K562 (cell line): Measurements from ENCODE around the gene C4orf50. TPM values are rescaled to one million over a fixed set of nuclear protein-coding genes. Genes with fewer than 3 reads are reported as not detected.

Experiments
- ATAC-seq: fragments of 200-7000 bp; cut with Tn5 transposase; 3 replicates; pipeline ENCODE4 v1.9.1; 2020; ENCODE audit warnings: moderate library complexity
- BruUV-seq: library from RNA; stranded (reverse); fragments of 400-500 nt; replicated peaks from 2 replicates; lab custom pipeline; 2021; lab: Mats Ljungman, UMichigan
- CTCF ChIA-PET: fragments of 300-600 bp; formaldehyde crosslinking; extraction: SDS; loops from one replicate; lab custom pipeline; 2021; ENCODE audit warnings: low intra/inter-chr PET ratio; lab: Yijun Ruan, JAX
- POLR2A ChIA-PET: fragments of 300-600, 350-650 bp; sonication (Branson Sonifier 250); formaldehyde crosslinking; extraction: SDS; loops from one replicate; lab custom pipeline; 2021; ENCODE audit warnings: antibody characterized with exemption, inconsistent platforms; lab: Yijun Ruan, JAX
- DNase-seq, 4 experiments: peaks; one replicate each; pipeline versions ENCODE4 v3.0.0 to v3.0.0-alpha.2; 2011 to 2018; ENCODE audit warnings: low spot score in 3 of 4, mixed read lengths in 3 of 4; ENCODE audit errors: extremely low read depth in 1 of 4
- FAIRE-seq: peaks from 2 replicates; lab custom pipeline; 2011; peaks lifted over from hg19 to GRCh38; lab: Jason Lieb, UNC
- H2AFZ ChIP-seq: 2 replicates; pipeline ENCODE4 v1.6.0; 2011; ENCODE audit warnings: low read depth, low read length, control low read depth, inconsistent platforms
- H3K27ac ChIP-seq: fragments of 200-600 bp; 3 replicates; pipeline ENCODE4 v1.8.0; 2011; ENCODE audit warnings: low read depth, mild to moderate bottlenecking, control low read depth, inconsistent platforms, low read length, moderate library complexity, mixed read lengths; ENCODE audit errors: extremely low read depth
- H3K27me3 ChIP-seq, 2 experiments: fragments of 300-600 bp in 1 of 2; 2 replicates in 1 of 2; 3 replicates in 1 of 2; pipeline versions ENCODE4 v1.6.0 to v1.8.0; 2011; ENCODE audit warnings: inconsistent platforms in 2 of 2, low read length in 2 of 2, mild to moderate bottlenecking in 1 of 2, mixed read lengths in 1 of 2, moderate library complexity in 1 of 2; ENCODE audit not compliant: control insufficient read depth in 2 of 2, insufficient read depth in 2 of 2
- H3K36me3 ChIP-seq: fragments of 300-600 bp; 3 replicates; pipeline ENCODE4 v1.8.0; 2011; ENCODE audit warnings: mild to moderate bottlenecking, low read length, inconsistent platforms; ENCODE audit not compliant: control insufficient read depth, insufficient read depth
- H3K4me1 ChIP-seq, 2 experiments: fragments of 200-600 bp in 1 of 2; replicated peaks in 1 of 2; 2 replicates in 1 of 2; 3 replicates in 1 of 2; pipeline versions ENCODE4 v1.5.1 to v1.8.0; 2011; ENCODE audit warnings: inconsistent platforms in 2 of 2, low read length in 2 of 2, mild to moderate bottlenecking in 1 of 2, mixed read lengths in 1 of 2, moderate library complexity in 1 of 2; ENCODE audit not compliant: control insufficient read depth in 2 of 2, insufficient read depth in 2 of 2
- H3K4me2 ChIP-seq: 2 replicates; pipeline ENCODE4 v1.6.1; 2011; ENCODE audit warnings: low read length, control low read depth, inconsistent platforms, mixed read lengths; ENCODE audit not compliant: insufficient read depth
- H3K4me3 ChIP-seq: fragments of 200-600 bp; sonication (generic), shearing (Covaris generic); 2 replicates; pipeline ENCODE4 v1.5.1; 2016; ENCODE audit warnings: control low read depth, inconsistent platforms
- H3K79me2 ChIP-seq: fragments of 200-600 bp; 3 replicates; pipeline ENCODE4 v1.8.0; 2011; ENCODE audit warnings: low read length, inconsistent platforms; ENCODE audit not compliant: control insufficient read depth, insufficient read depth
- H3K9ac ChIP-seq, 2 experiments: 2 replicates each; pipeline versions ENCODE4 v1.6.0 to v1.6.1; 2011; ENCODE audit warnings: low read depth in 2 of 2, low read length in 2 of 2, control low read depth in 1 of 2, inconsistent platforms in 1 of 2, mild to moderate bottlenecking in 1 of 2, mixed read lengths in 1 of 2; ENCODE audit not compliant: insufficient read depth in 1 of 2
- H3K9me1 ChIP-seq: one replicate; pipeline ENCODE4 v1.6.0; 2011; ENCODE audit warnings: inconsistent platforms, mild to moderate bottlenecking, low read length, moderate library complexity; ENCODE audit not compliant: control insufficient read depth, insufficient read depth
- H3K9me3 ChIP-seq: replicated peaks from 2 replicates; pipeline ENCODE4 v1.5.1; 2011; ENCODE audit warnings: low read depth, low read length, inconsistent platforms; ENCODE audit not compliant: control insufficient read depth, insufficient read depth
- H4K20me1 ChIP-seq: replicated peaks from 2 replicates; pipeline ENCODE4 v1.6.1; 2011; ENCODE audit warnings: low read length, inconsistent platforms, mixed read lengths; ENCODE audit not compliant: control insufficient read depth, insufficient read depth
- BRD9 ChIP-seq: fragments of 450-650 bp; IDR thresholded peaks from 2 replicates; pipeline ENCODE4 v1.6.1; 2018; ENCODE audit warnings: low read depth; ENCODE audit not compliant: partially characterized antibody
- CREB5 ChIP-seq: fragments of 250-450 bp; sonication (Bioruptor Pico); IDR thresholded peaks from 2 replicates; pipeline ENCODE4 v1.5.0; 2020; ENCODE audit warnings: mild to moderate bottlenecking
- MBD1 ChIP-seq: fragments of 250-450 bp; sonication (Bioruptor Pico); IDR thresholded peaks from 2 replicates; pipeline ENCODE4 v1.8.0; 2022; ENCODE audit warnings: inconsistent platforms
- NFXL1 ChIP-seq: fragments of 450-650 bp; formaldehyde crosslinking; IDR thresholded peaks from 2 replicates; pipeline ENCODE4 v1.4.0; 2021; ENCODE audit warnings: mild to moderate bottlenecking
- WGBS: fragments of 100-300 bp; shearing (Covaris generic); methylation state at CpG from one replicate; pipeline ENCODE4 v1.1.6; 2016; ENCODE audit warnings: low coverage, mixed read lengths; ENCODE audit not compliant: insufficient coverage; ENCODE audit errors: missing lambda C conversion rate; 5-methylcytosine and 5-hydroxymethylcytosine counted together
- in situ Hi-C: fragments of 300-500 bp; cut with MboI; formaldehyde crosslinking; loops from 4 replicates; pipeline ENCODE4 v1.15.0; 2018; ENCODE audit warnings: inconsistent platforms, mixed read lengths
- intact Hi-C: fragments of 100-400 bp; cut with micrococcal nuclease; formaldehyde crosslinking; loops from 2 replicates; pipeline ENCODE4 v1.14.2; 2022
- polyA plus RNA-seq, 8 experiments: library from polyadenylated mRNA; depleted of rRNA in 4 of 8; stranded (reverse) in 5 of 8; unstranded in 3 of 8; fragments of >200 nt; fragmentation: Nextera tagmentation in 2 of 8; fragmentation: Illumina TruSeq in 1 of 8; extraction: Ambion mirVana in 2 of 8; extraction: Trizol in 1 of 8; gene quantifications; 2 replicates each; pipeline versions ENCODE4 v1.2.1 to v1.2.3, GENCODE V29; 2011 to 2014; ENCODE audit warnings: inconsistent platforms in 1 of 8, missing spikeins in 1 of 8
- total RNA-seq, 7 experiments: library from RNA; depleted of rRNA in 6 of 7; stranded (reverse); fragments of >200 nt in 6 of 7; fragmentation: Illumina TruSeq in 2 of 7; extraction: Trizol in 2 of 7; gene quantifications; 2 replicates each; pipeline versions ENCODE4 v1.2.1 to v1.2.3, GENCODE V29; 2011 to 2021; ENCODE audit warnings: low replicate concordance in 1 of 7

Gene C4orf50
- total and polyA plus RNA-seq, 9 of the 15 experiments (the other 6 are each of a cell fraction or from before 2014, with no cell fraction given) = not detected

DNA sequence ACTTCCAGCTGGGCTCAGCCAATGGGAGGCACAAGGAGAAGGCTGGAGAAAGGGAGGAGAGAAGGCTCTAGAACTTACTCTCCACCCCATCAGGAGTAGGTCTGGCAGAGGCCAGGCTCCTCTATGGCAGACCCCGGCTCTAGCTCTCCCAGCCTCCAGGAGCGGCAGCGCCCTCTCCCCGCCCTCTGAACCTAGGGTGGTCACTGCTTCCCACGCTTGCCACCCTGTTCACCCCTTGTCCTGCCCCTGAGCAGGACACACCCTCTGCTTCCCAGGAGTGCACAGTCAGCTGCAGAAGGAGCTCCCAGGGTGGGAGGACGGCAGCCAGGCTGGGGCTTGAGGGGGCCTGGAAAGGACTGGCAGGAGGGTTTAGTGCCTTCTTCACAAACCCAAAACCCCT lies 72.3 kb downstream of the C4orf50 start:
- no peak for FAIRE-seq
- H3K27ac ChIP-seq = no peak overlapping the region
- H3K4me3 ChIP-seq = no peak overlapping the region
- no peaks in the 10 kb centered on the region for H4K20me1 ChIP-seq
- no peaks in the 10 kb centered on the region for H3K9me3 ChIP-seq
- H3K4me2 ChIP-seq = no peak overlapping the region
- peaks cover 0 to 7% of the 10 kb centered on the region in 2 experiments; a peak in 1 of 5 replicates for H3K27me3 ChIP-seq
- H3K9ac ChIP-seq = no peak overlapping the region
- POLR2A ChIA-PET = no interaction called here
- TF ChIP-seq MBD1 (CRISPR knock-in tag) (no peak), NFXL1 (CRISPR knock-in tag) (no peak), CREB5 (CRISPR knock-in tag) (no peak), BRD9 (no peak)
- ATAC-seq = no peak
- no peaks in the 10 kb centered on the region for H3K9me1 ChIP-seq
- H2AFZ ChIP-seq = no peak overlapping the region
- H3K4me1 ChIP-seq = no peaks in the 10 kb centered on the region
- CTCF ChIA-PET = no interaction called here
- BruUV-seq = no TSS peak
- in situ Hi-C loops = no loop called here
- intact Hi-C loops = no loop called here
- 3% methylated on average over 5 of the region's 6 CpGs for WGBS
- no peaks in the 10 kb centered on the region for H3K36me3 ChIP-seq
- H3K79me2 ChIP-seq = no peaks in the 10 kb centered on the region
- DNase-seq = no peak
